Measurements from ENCODE around the gene YY1.

- TF ChIP-seq CTCF (IDR thresholded peaks at IDR 0.05) (no peak), POLR2A (IDR thresholded peaks at IDR 0.05) (no peak)
Measured at GRCh38 chr14:100279563-100279962, 40.6 kb downstream of the YY1 start.

All from vagina (tissue), 2 donors.